CD4-positive, alpha-beta T cell treated with Interleukin-15 for 1 hour (primary cell): Measurements from ENCODE around the gene ARID4A.
A peak's percentile ranks its signal among the peaks of the same experiment; 100 is the strongest.
"Not testable (repeated sequence)": the region's sequence is repeated elsewhere in the genome, so short reads cannot be mapped to it uniquely, and the experiment has no call there.

Experiments used
- DNase-seq: peaks from one replicate; pipeline ENCODE4 v3.0.0-alpha.2; 2020

The ARID4A gene

GRCh38 chr14:58298477-58299400 lies at the start of gene ARID4A:
TSS of gene ARID4A (plus strand) at chr14:58298555. CDS start at chr14:58299855, 1,300 bp downstream.
- DNase-seq = peak; percentile 39

- no peak for DNase-seq
These were observed 48.7 kb upstream of the ARID4A start for GRCh38 chr14:58249611-58250010.

GRCh38 chr14:58258156-58258555 lies 40.2 kb upstream of the ARID4A start:
- no peak for DNase-seq

GRCh38 chr14:58262005-58262404 lies 36.4 kb upstream of the ARID4A start:
- DNase-seq = not testable (repeated sequence)

- DNase-seq = no peak
These were observed 33.0 kb upstream of the ARID4A start for GRCh38 chr14:58265401-58265800.

GRCh38 chr14:58270628-58271027 lies 27.7 kb upstream of the ARID4A start:
- DNase-seq = no peak

GRCh38 chr14:58272588-58273372 lies 25.6 kb upstream of the ARID4A start:
- DNase-seq = no peak

GRCh38 chr14:58274881-58275280 lies 23.5 kb upstream of the ARID4A start:
- no peak for DNase-seq

- DNase-seq = no peak
These were observed 22.7 kb upstream of the ARID4A start for GRCh38 chr14:58275527-58276190.

- no peak for DNase-seq
These were observed 22.1 kb upstream of the ARID4A start for GRCh38 chr14:58276208-58276607.

GRCh38 chr14:58278177-58278576 lies 20.2 kb upstream of the ARID4A start:
- DNase-seq = no peak

- DNase-seq = peak; percentile 48
These were observed 17.2 kb upstream of the ARID4A start for GRCh38 chr14:58280954-58281787.

- DNase-seq = no peak
These were observed 16.4 kb upstream of the ARID4A start for GRCh38 chr14:58281969-58282368.

- DNase-seq = no peak
These were observed 15.3 kb upstream of the ARID4A start for GRCh38 chr14:58282925-58283593.

GRCh38 chr14:58283730-58284129 lies 14.6 kb upstream of the ARID4A start:
- DNase-seq = no peak

GRCh38 chr14:58285132-58285531 lies 13.2 kb upstream of the ARID4A start:
- DNase-seq = no peak

- DNase-seq = no peak
These were observed 10.7 kb upstream of the ARID4A start for GRCh38 chr14:58287607-58288042.

- DNase-seq = no peak
These were observed 10.1 kb upstream of the ARID4A start for GRCh38 chr14:58288106-58288792.

GRCh38 chr14:58291646-58292045 lies 6.7 kb upstream of the ARID4A start:
- DNase-seq = no peak

- no peak for DNase-seq
These were observed 6.2 kb upstream of the ARID4A start for GRCh38 chr14:58292187-58292586.

GRCh38 chr14:58294201-58294600 lies 4.2 kb upstream of the ARID4A start:
- no peak for DNase-seq
